RPMI7951 (cell line): Measurements from ENCODE around the gene MRPL39. TPM values are rescaled to one million over a fixed set of nuclear protein-coding genes. Genes with fewer than 3 reads are reported as not detected.

Experiments
- DNase-seq: peaks from one replicate; pipeline ENCODE4 v3.0.0-alpha.2; 2012; ENCODE audit warnings: low read depth
- total RNA-seq: library from RNA; depleted of rRNA; stranded (reverse); fragments of >200 nt; shearing (Covaris generic); gene quantifications from 2 replicates; pipeline ENCODE4 v1.2.3, GENCODE V29; 2014

Gene MRPL39
- total RNA-seq, 1 experiment from 2014 or later, result 80.5 TPM

DNA sequence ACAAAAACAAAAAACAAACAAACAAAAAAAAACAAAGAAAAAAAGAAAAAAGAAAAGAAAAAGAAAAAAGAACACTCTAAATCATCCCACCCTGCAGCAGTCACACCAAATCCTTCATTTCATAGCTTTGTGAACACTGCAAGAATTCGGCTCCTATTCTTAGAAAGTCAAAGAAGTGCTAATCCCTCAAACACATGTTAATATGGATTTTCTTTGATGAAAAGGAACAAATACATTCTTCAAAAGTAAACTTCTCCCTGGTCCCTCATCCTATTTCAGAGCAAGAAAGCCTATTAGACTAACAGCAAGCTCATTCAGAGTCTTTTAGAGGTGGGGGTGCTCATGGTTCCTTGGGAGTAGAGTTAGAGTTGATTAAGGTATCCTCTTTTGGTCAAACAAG, 7.2 kb upstream of the MRPL39 start:
- no peak for DNase-seq

DNA sequence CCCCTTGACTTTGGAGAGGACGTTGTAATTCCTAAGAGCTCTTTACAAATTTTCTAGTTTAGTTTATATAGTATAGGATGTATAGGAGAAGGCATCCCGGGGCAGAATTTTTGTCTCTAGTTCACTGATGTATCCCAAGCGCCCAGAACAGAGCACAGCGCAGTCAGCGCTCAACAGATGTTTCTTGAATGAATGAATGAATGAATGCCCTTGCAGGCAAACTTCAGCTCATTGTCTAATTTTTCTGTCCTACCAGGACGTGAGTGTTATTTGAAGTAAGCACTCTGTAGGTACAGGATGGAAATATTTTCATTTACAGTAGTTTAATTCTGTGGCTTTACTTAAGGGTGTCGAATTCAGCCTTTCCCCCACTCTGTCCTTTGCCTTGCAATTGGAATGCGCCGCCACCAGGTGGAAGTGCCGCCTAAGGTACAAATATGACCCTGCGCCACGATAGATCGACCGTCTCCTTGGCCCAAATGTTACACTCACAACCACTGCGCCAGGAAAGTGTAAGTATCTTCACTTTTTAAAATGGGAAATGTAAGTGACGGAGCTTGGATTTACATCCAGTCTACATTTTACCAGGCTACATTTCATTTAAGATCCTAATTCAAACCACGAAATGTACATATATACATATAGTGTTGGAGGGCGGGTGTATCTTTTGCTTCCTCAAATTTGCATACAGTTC, 910 bp upstream of the MRPL39 start:
- DNase-seq, result peak; percentile 75

- no peak for DNase-seq
Measured at GRCh38 chr21:25589887-25590286, 17.4 kb downstream of the MRPL39 start.

- DNase-seq, result no peak
Measured at GRCh38 chr21:25586791-25587190, 20.5 kb downstream of the MRPL39 start.

DNA sequence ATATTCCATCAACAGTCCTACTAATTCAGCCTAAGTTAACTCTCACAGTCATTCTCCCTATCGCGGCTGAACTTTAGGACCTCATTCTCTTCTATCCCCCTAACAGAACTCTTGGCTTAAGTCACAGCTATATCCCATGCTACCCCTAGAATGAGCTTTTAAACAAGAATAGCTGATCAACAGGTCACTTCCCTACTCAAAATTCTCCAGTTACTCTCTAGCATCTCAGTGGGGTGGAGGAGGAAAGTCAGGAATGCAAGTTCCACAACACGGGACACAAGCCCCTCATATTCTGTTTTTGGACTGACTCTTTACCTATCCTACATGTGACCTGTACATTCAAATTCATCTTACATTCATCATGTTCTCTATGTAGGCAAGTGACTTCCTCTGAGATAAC, 21.0 kb downstream of the MRPL39 start:
- no peak for DNase-seq

- DNase-seq, result no peak
Measured at GRCh38 chr21:25584833-25585676, 22.2 kb downstream of the MRPL39 start.

GRCh38 chr21:25583370-25584130, 23.7 kb downstream of the MRPL39 start:
- no peak for DNase-seq

- DNase-seq, result no peak
Measured at GRCh38 chr21:25582888-25583287, 24.4 kb downstream of the MRPL39 start.

DNA sequence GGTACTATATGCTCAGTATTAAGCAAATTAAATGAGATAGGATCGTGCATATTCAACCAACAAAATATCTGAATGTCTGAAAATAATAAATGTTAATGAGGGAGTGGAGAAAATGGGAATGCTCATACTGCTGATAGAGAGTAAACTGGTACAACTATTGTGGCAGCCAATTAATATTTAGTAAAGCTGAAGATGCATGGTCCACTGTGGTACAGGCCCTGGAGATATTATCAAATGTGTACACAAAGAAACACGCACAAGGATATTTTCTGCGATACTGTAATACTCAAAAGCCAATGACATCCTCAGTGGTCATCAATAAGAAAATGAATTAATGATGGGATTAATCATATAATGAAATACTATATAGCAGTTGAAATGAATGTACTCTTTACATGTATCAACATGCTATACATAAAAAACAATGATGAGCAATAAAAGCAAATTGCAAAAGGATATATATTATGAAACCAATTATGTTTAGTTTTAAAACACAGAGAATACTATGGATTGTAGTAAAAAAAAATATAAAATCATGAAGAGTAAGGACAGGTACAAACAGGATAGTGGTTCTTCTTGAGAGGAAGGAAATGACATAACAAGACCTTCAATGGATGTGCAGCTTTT, 25.0 kb downstream of the MRPL39 start:
- no peak for DNase-seq

- no peak for DNase-seq
Measured at GRCh38 chr21:25581582-25581981, 25.7 kb downstream of the MRPL39 start.

GRCh38 chr21:25580912-25581260, 26.4 kb downstream of the MRPL39 start:
- no peak for DNase-seq

- DNase-seq, result no peak
Measured at GRCh38 chr21:25579226-25580013, 27.9 kb downstream of the MRPL39 start.

GRCh38 chr21:25578056-25578961, 29.0 kb downstream of the MRPL39 start:
- no peak for DNase-seq

- DNase-seq, result no peak
Measured at GRCh38 chr21:25577424-25578055, 29.7 kb downstream of the MRPL39 start.

- peak; percentile 96 for DNase-seq
Measured at GRCh38 chr21:25573409-25574206, 33.7 kb downstream of the MRPL39 start.

- DNase-seq, result peak; percentile 16
Measured at GRCh38 chr21:25572861-25573310, 34.4 kb downstream of the MRPL39 start.

DNA sequence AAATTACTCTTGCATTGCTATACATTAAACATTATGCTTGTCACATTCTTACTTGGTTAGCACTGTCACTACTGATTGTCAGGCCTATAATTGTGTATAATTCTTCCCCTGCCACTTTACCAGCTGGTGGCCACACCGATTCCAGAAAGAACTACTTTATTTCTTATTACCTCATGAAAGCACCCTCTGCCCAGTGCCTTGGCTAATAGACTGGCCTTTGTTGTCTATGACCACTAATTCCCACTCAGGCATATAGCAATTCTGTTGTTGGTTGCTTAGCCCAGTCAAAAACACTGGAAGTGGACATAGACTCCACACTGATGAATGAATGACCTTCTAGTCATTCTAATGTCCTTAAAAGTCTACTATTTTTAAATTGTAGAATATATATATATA, 35.6 kb downstream of the MRPL39 start:
- DNase-seq, result no peak

DNA sequence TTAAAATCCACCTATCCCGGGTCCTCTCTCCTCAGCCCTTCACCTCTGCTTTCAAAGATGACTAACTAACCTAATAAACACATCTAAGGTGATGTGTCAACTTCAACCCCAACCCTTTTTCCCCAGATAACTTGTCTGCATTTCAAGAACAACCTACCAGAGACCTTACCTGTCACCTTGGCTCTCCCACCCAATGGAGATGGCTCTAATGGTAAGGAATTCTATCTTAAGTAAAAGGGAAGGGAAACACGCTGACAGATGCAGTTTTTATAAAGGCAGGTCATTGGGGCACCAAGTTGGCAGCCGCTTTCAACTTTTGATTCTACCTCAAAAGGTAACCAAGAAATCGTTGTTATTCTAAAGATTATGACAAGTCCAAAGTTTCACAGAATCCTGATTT, 37.6 kb downstream of the MRPL39 start:
- DNase-seq, result no peak

GRCh38 chr21:25569084-25569483, 38.2 kb downstream of the MRPL39 start:
- DNase-seq, result no peak
